ENCODE data around the gene FSCN2.

Gene FSCN2

GRCh38 chr17:81491761-81492160 lies 36.4 kb upstream of the FSCN2 start:
- no peak for DNase-seq

- DNase-seq, result no peak
Observed at GRCh38 chr17:81492202-81492601, 36.0 kb upstream of the FSCN2 start.

GRCh38 chr17:81492706-81493105 lies 35.5 kb upstream of the FSCN2 start:
- DNase-seq, result no peak

DNA sequence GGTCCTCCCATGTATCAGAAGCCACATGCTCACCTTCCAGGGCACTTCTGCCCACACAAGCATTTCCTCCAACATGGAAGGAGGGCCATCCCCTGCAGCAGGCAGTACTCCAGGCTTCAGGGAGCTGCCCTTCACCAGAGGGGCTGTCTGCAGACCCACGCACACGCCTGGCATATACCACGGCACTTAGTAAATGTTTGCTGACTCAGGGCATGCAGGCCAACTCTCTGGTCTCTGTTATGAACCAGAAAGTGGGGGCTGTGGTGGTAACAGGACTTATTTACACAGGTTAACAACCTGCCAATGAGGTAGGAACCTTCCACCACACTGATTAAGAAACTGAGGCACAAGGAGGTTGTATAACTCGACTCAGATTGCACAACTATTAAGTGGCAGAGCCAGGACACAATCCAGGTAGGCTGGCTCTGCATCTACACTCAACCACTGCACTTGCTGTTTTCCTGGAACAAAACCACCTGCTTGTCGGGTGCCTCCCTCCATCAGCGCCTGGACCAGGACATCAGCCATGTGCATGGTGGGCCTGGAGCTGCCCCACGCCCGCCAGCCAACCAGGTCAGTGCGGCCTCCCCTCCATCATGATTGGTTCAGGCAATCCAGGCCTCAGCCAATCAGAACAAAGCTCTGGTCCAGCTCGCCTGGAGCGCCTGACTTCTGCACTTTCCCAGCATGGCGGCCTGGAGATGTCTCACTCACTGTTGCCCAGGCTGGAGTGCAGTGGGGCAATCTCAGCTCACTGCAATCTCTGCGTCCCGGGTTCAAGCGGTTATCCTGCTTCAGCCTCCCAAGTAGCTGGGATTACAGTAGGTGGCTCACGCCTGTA lies 34.8 kb upstream of the FSCN2 start:
- no peak for DNase-seq

- peak; percentile 31 for DNase-seq
Observed at GRCh38 chr17:81494626-81495377, 33.4 kb upstream of the FSCN2 start.

DNA sequence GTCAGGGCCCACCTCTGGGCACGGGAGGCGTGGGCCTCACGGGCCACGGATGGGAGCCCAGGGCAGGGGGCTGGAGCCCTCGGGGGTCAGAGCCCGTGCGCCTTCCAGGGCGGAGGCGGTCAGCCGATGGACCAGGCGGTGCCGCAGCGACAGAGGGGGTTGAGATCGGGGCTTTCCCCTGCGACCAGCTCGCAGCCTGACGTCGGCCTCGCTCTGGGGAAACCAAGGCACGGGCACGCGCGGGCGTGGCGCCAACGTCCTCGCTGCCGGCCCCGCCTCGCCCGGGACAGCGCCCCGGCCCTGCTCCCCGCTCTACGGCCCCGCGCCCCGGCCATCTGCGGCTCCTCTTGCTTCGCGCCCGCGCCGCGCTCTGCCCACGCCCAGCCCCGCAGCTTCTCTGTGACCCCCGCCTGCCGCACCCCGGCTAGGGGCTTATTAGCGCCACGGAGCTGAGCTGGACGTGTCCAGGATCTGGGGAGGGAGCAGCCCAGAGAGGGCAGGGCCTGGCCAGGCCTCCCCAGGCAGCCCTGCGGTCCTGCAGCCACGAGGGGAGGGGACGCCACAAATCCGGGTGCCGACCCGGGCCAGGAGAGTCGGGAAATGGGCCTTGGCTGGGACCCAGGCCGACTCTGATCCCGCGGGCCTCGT lies 29.1 kb upstream of the FSCN2 start:
- no peak for DNase-seq

DNA sequence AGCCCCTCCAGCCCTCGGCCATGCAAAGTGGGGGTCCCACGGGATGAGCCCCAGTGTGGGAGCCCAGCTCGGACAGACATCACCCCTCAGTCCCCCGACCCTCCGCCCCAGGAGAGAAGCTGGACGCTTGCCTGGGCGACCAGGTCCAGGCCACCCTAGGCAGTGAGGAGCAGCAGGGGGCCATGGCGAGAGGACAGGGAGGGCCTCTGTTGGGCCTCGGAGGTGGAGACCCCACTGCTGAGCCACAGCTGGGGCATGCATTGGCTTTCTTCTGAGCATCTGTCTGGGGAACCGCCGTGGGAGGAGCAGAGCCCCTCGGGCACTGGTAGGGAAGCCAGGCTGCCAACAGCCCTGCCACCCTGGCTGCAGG lies 28.6 kb upstream of the FSCN2 start:
- no peak for DNase-seq

DNA sequence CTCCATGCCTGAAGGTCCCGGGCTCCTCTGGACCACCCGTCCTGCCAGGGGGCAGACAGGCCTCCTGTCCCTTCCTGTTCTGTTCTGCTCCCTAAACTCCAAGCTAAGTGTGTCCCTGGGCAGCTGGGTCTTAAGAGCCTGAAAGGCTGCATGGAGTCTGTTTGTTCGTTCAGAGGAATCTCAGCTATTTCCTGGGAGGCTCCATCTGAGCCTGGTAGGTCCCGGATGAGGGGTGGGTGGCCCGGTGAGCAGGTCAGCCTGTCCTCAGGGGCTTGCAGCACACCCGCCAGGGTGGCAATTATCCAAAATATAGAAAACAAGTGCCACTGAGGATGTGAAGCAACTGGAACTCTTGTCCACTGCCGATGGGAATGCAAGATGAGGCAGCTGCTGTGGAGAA lies 28.1 kb upstream of the FSCN2 start:
- no peak for DNase-seq

DNA sequence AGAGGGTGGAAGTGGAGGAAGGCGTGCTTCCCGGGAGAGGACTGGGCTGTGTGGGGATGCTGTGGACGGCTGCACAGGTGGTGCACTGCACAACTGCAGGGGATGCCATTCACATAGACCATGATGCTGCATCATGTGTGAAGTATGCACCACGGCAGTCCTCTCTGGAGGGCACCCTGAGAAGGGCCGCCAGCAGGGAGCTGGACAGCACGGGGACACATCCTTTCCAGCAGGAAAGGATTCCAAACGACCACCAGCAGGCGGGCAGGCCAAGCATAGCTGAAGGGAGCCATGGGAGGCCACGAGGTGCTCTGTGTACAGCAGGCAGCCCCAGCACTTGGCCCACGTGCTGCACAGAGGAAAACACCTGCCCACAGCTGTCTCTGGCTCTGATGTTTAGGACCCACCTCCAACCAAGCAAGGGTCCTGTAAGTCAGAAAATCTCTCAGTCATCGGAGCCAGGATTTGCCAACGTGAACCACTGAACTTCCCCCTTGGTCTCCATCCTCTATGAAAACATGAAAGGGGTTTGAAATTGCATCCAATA lies 25.6 kb upstream of the FSCN2 start:
- DNase-seq, result no peak

DNA sequence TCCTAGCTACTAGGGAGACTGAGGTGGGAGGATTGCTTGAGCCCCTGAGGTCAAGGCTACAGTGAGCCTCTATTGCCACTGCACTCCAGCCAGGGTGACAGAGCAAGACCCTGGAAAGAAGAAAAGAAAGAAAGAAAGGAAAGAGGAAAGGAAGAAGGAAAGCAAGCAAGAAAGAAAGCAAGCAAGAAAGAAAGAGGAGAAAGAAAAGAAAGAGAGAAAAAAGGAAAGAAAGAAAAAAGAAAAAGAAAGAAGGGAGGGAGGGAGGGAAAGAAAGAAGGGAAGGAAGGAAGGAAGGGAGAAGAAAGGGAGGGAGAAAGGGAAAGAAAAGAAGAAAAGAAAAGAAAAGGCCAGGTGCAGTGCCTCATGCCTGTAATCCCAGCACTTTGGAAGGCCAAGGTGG lies 24.6 kb upstream of the FSCN2 start:
- DNase-seq, result no peak

- peak; percentile 59 for DNase-seq
Observed at GRCh38 chr17:81508639-81509206, 19.5 kb upstream of the FSCN2 start.

- DNase-seq, result peak; percentile 58
Observed at GRCh38 chr17:81509207-81509971, 18.8 kb upstream of the FSCN2 start.

DNA sequence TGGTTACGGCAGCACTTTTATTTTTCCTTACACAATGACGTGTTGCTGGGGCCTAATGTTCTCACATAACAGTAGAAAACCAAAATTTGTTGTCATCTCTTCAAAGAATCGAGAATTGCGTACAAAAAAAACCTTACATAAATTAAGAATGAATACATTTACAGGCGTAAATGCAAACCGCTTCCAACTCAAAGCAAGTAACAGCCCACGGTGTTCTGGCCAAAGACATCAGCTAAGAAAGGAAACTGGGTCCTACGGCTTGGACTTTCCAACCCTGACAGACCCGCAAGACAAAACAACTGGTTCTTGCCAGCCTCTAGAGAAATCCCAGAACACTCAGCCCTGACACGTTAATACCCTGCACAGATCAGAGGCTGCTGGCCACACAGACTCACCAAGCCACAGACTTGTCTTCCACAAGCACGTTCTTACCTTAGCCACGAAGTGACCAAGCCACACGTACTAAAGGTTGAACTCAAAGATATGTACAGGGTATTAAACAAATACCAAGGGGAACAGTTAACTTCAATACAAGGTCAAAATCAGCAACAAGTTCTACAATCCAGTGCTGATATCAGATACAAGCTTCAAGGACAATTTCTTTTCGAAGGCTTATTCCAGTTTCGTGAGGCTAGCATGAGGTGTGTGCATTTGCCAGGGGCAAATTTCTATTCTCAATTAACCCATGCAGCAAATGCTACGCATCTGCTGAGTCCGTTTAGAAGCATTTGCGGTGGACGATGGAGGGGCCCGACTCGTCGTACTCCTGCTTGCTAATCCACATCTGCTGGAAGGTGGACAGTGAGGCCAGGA lies 18.0 kb upstream of the FSCN2 start:
- DNase-seq, result peak; percentile 32

- DNase-seq, result peak; percentile 51
Observed at GRCh38 chr17:81510785-81511553, 17.2 kb upstream of the FSCN2 start.

GRCh38 chr17:81511554-81511803 lies 16.7 kb upstream of the FSCN2 start:
- no peak for DNase-seq

- peak; percentile 65 for DNase-seq
Observed at GRCh38 chr17:81511804-81512561, 16.2 kb upstream of the FSCN2 start.

DNA sequence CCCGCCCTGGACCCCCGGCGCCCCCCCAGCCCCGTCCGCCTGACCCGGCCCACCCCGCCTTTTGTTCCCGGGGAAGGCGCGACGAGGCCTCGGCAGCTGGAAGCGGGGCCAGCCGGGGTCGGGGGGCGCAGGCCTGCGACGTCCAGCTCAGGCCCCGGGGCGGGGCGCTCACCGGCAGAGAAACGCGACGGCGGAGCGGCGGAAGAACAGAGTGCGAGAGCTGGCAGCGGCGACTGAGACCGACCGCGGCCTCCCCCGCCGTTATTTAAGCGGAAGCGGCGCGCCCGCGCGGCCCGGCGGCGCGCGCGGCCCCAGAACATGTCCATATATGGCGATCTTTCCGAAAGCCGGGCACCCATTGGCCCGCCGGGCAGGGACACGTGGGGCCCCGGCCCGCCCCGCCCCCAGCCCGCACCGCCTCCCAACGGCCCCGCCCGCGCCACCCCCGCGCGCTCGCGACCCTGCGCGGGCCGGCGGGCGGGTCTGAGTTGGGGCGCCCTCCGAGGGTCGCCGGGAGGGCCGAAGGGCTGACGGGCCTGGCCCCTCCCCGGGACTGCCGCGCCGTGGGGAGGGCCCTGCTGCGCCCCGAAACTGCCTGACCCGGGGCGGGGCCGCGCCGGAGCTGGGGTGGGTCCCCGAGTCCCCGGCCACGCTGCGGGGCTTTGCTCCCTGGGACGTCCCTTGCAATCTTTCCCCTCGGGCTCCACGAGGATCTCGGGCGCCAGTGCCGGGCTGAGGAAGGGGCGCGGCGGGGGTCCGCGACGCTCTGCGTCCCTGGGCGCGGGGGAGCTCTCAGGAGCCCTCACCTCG lies 15.4 kb upstream of the FSCN2 start, which contains the start of gene ACTG1:
TSS of gene ACTG1 (minus strand) at position 238 of the 810 bp plus-strand sequence. CDS start 445 bp downstream, outside the sequence.
- peak; percentile 97 for DNase-seq

DNA sequence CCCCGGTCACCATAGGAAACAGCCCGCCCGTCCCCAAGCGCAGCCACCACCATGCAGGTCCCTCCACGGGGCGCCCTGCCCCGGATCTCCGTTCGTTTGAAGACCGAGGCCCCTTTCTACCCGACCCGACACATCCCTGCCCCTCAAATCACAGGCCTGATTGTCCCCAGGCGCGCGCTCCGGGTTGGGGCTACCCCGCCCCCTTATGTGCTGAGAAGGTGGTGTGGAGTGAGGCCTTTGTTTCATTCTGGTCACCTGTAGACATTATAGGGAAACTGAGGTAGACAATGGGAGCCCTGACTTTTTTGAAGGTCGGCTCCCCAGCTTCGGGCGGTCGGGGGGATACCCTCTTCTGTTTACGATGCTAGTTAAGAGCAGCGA lies 14.8 kb upstream of the FSCN2 start:
- DNase-seq, result peak; percentile 77

Data from activated CD4-positive, alpha-beta T cell treated with anti-CD3 and anti-CD28 coated beads, Interleukin-2, Interleukin-6, amounts not matched to agents 100 ng/mL and 50 ng/mL, durations not matched to agents 16 hours and 8 hours (primary cell).